Stimulated activated CD8-positive, alpha-beta memory T cell treated with anti-CD3 and anti-CD28 coated beads, Interleukin-4, amount 100 ng/mL, for 1 hour (primary cell): ENCODE data around the gene TCTA.

Source experiments
- DNase-seq, 2 donors: peaks; one replicate each; pipeline ENCODE4 v3.0.0-alpha.2; 2020; ENCODE audit warnings: low read depth in 2 of 2, low spot score in 1 of 2

The TCTA gene

DNA sequence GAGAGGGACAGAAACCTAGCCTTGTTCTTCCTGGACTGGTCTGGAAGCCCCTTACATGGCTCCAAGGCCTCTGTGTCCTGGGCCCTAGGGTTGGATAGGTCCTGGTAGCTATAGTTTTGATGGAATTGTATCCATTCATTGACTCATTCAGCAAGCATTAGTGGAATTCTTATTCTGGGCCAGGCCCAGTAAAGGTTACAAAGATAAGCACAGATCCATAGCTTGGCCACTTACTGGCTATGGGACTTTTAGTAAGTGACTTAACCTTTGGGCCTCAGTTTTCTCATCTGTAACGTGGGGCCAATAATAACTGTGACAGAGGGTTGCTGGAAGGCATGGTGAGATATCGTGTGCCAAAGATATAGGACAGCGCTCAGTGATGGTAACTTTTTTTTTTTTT lies 44.2 kb downstream of the TCTA start:
- DNase-seq = no peak

DNA sequence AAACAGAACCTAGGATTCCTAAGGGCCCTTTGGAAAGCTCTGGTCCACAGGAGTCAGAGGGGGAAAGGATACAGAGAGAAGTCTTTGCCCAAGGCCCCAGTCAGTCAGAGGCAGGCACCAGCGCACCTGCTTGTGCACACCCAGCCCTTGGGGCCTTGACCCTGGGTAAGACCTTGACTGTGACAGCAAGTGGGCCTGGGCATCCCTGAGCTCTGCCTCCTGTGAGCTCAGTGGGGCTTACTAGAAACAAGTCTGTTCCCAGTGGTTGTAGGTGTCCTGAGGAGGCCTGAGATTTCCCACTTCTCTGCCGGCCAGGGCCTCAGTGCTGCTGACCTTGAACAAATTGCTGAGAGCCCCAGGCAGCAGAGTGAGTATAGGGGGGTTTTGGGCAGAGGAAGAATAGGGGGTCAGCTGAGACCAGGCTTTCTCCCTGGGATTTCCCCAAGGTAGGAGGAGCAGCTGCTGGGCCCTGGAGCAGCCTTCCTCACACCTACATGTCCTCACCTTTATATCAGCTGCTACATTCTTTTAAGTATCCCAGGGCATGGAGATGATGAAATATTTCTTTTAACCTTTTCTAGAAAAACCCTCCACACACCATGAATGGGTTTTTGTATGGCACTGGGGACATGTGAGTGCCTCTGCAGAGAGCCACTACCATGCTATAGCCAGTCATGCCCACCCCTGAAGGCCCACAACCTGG lies 48.1 kb downstream of the TCTA start:
- no peak for DNase-seq

DNA sequence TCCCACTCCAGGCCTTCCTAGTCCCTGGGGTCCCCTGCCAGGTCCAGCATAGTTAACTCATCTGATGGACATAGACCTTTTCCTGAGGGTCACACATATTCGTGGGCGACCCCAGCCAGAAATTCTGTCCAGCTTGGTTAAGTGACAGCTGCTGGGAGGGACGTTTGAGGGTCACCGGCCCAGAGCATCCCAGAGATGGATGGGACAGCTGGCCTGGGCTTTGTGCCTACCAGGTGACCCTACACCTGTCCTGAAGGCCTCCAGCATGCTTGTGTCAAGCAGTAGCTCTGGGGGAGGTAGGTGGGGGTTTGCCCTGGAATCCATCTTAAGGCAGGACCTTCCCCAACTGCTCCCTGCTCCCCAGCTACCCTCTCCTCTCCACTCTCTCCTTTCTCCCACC lies 48.7 kb downstream of the TCTA start:
- no peak for DNase-seq

DNA sequence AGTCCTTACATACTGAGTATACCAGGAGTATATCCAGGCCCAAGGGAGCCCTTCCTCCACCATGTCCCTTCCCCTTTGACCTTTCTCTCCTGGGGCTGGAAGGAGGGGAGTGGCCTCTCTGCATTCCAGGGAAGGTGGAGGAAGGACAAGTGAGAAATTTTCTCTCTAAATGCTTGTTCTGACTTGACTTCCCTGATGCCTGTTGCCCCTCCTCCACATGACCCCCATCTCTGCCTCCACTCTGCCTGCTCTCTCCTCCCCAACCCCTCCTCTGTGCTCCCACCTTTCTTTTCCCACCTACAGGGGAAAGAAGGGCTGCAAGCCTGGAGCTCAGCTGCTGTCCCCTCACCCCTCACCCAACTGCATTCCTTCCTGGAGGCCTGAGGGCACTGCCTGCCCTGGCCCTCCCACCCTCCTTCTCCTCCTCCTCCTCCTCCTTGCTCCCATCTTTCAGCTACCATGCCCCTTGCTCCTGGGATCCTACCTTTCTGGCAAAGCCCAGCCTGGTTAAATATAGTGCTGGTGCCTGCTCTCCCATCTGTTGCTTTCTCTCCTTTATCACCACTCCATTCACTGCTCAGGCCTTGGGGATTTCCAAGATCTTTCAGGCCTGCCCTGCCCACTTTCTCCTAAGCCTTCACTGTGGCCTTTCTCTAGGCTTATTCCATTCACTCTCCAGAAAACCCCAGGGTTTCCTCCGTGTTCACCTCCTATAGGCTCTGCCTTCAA lies 49.4 kb downstream of the TCTA start:
- DNase-seq = no peak

DNA sequence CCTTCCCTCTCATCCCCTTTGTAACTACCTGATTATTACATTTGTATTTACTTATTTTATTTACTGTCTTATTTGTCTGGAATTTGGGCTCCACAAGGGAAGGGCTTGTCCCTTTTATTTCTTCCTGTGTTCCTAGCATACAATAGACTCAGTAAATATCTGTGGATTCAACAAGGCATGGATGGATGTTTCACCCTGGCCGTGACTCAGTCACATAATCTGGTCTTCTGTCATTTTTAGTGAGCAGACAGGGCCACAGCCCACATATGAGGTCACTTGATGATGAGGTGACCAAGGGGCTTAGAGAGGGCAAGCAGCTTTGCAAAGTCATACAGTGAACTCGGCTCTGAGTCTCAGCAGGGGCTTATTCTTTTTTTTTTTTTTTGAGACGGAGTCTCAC lies 50.0 kb downstream of the TCTA start:
- DNase-seq = no peak

DNA sequence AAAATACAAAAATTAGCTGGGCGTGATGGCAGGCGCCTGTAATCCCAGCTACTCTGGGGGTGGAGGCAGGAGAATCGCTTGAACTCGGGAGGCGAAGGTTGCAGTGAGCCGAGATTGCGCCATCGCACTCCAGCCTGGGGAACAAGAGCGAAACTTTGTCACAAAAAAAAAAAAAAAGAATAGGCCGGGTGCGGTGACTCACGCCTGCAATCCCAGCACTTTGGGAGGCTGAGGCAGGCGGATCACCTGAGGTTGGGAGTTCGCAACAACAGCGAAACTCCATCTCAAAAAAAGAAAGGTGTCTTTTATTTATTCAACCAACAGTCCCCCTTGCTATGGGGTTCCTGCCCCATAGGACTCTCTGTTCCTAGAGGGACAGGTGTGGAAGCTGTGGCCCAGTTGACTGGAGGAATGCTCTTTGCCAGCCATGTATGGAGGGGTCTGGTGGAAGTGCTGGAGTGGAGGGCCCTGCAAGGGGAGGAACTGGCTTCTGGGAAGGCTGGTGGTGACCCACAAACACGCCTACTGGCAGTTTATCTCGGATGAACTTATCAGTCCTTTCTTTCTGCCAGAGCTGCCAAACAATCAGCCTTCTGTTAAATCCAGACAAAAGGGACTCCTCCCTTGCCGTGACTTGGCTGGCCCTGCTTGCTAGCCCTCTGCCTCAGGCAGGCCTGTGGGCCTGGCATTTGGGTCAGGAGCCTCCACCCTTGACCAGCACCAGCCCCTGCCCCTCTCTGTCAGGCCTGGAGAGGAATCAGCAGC lies 53.2 kb downstream of the TCTA start:
- DNase-seq = no peak
